SKM-1 treated with dmso at 0.1 percent for 144 hours (cell line): Measurements from ENCODE around the gene ARHGEF28.

Source experiments
- DNase-seq: peaks from one replicate; lab custom pipeline; 2025; ENCODE audit not compliant: unreplicated experiment; lab: John Stamatoyannopoulos, UW

The ARHGEF28 gene

GRCh38 chr5:73838901-73839300, 212.9 kb downstream of the ARHGEF28 start:
- DNase-seq = no peak

GRCh38 chr5:73841641-73842040, 215.6 kb downstream of the ARHGEF28 start:
- no peak for DNase-seq

- no peak for DNase-seq
These were observed 218.2 kb downstream of the ARHGEF28 start for GRCh38 chr5:73844165-73844564.

- DNase-seq = no peak
These were observed 225.6 kb downstream of the ARHGEF28 start for GRCh38 chr5:73851471-73852181.

- no peak for DNase-seq
These were observed 227.1 kb downstream of the ARHGEF28 start for GRCh38 chr5:73853091-73853490.

- no peak for DNase-seq
These were observed 231.0 kb downstream of the ARHGEF28 start for GRCh38 chr5:73856997-73857396.

- DNase-seq = no peak
These were observed 231.4 kb downstream of the ARHGEF28 start for GRCh38 chr5:73857446-73857845.

- no peak for DNase-seq
These were observed 232.1 kb downstream of the ARHGEF28 start for GRCh38 chr5:73858054-73858453.

GRCh38 chr5:73858776-73859175, 232.8 kb downstream of the ARHGEF28 start:
- no peak for DNase-seq

GRCh38 chr5:73859696-73860095, 233.7 kb downstream of the ARHGEF28 start:
- DNase-seq = peak; percentile 90

- DNase-seq = peak; percentile 54
These were observed 235.5 kb downstream of the ARHGEF28 start for GRCh38 chr5:73861313-73861988.

GRCh38 chr5:73862796-73863195, 236.8 kb downstream of the ARHGEF28 start:
- DNase-seq = no peak

GRCh38 chr5:73863876-73864275, 237.9 kb downstream of the ARHGEF28 start:
- no peak for DNase-seq

GRCh38 chr5:73865315-73865714, 239.3 kb downstream of the ARHGEF28 start:
- DNase-seq = no peak

- no peak for DNase-seq
These were observed 241.6 kb downstream of the ARHGEF28 start for GRCh38 chr5:73867345-73868335.

GRCh38 chr5:73883646-73884045, 257.6 kb downstream of the ARHGEF28 start:
- DNase-seq = no peak

GRCh38 chr5:73887688-73888087, 261.7 kb downstream of the ARHGEF28 start:
- DNase-seq = no peak

GRCh38 chr5:73890569-73890968, 264.6 kb downstream of the ARHGEF28 start:
- no peak for DNase-seq

- no peak for DNase-seq
These were observed 266.2 kb downstream of the ARHGEF28 start for GRCh38 chr5:73892218-73892617.

GRCh38 chr5:73892806-73893205, 266.8 kb downstream of the ARHGEF28 start:
- no peak for DNase-seq

GRCh38 chr5:73893813-73894212, 267.8 kb downstream of the ARHGEF28 start:
- no peak for DNase-seq
